H1 (cell line): ENCODE results near the gene KIF26B. TPM values are rescaled to one million over a fixed set of nuclear protein-coding genes. Genes with fewer than 3 reads are reported as not detected.

Experiments
- CTCF ChIA-PET: fragments of 300-600 bp; sonication (Branson Sonifier 250); formaldehyde crosslinking; loops from one replicate; lab custom pipeline; 2021; ENCODE audit not compliant: partially characterized antibody; lab: Charles Lee
- POLR2A ChIA-PET: fragments of 300-600 bp; sonication (Branson Sonifier 250); formaldehyde crosslinking; loops from one replicate; lab custom pipeline; 2021; ENCODE audit warnings: inconsistent platforms; ENCODE audit not compliant: partially characterized antibody; lab: Charles Lee
- DNase-seq, 2 experiments: peaks; one replicate each; pipeline versions ENCODE4 v3.0.0 to v3.0.0-alpha.2; 2010 to 2022; ENCODE audit warnings: low spot score in 2 of 2, low read depth in 1 of 2, mixed read lengths in 1 of 2
- FAIRE-seq: peaks from 2 replicates; lab custom pipeline; 2011; peaks lifted over from hg19 to GRCh38; lab: Jason Lieb, UNC
- H2AFZ ChIP-seq: 2 replicates; pipeline ENCODE4 v1.8.1; 2012; ENCODE audit warnings: low read length, inconsistent platforms
- H2AK5ac ChIP-seq: 2 replicates; pipeline ENCODE4 v1.6.1; 2013; ENCODE audit warnings: low read depth, low read length
- H2BK120ac ChIP-seq: replicated peaks from 2 replicates; pipeline ENCODE3; 2013; ENCODE audit warnings: low read depth, low read length, inconsistent platforms
- H2BK12ac ChIP-seq: 2 replicates; pipeline ENCODE4 v1.6.1; 2013; ENCODE audit warnings: low read depth, low read length
- H2BK15ac ChIP-seq: 2 replicates; pipeline ENCODE4 v1.6.1; 2013; ENCODE audit warnings: low read length
- H2BK20ac ChIP-seq: 2 replicates; pipeline ENCODE4 v1.6.1; 2013; ENCODE audit warnings: low read length
- H2BK5ac ChIP-seq: 2 replicates; pipeline ENCODE4 v1.6.1; 2013; ENCODE audit warnings: low read depth, low read length
- H3K14ac ChIP-seq: 2 replicates; pipeline ENCODE4 v1.6.1; 2013; ENCODE audit warnings: inconsistent platforms; ENCODE audit not compliant: insufficient read length
- H3K18ac ChIP-seq: 2 replicates; pipeline ENCODE4 v1.6.1; 2013; ENCODE audit warnings: low read length; ENCODE audit errors: extremely low read depth
- H3K23ac ChIP-seq: 2 replicates; pipeline ENCODE4 v1.6.1; 2013; ENCODE audit warnings: inconsistent platforms; ENCODE audit not compliant: insufficient read length
- H3K23me2 ChIP-seq: 2 replicates; pipeline ENCODE4 v1.6.1; 2013; ENCODE audit warnings: low read depth, low read length
- H3K27ac ChIP-seq: 2 replicates; pipeline ENCODE4 v1.6.1; 2011; ENCODE audit warnings: low read depth, low read length, inconsistent platforms
- H3K27me3 ChIP-seq, 4 experiments: replicated peaks in 1 of 4; 1 replicate in 1 of 4; 2 replicates in 3 of 4; pipeline versions ENCODE4 v1.6.1 to v1.8.1; 2011 to 2013; ENCODE audit warnings: low read length in 3 of 4, mild to moderate bottlenecking in 3 of 4, inconsistent platforms in 2 of 4, mixed read lengths in 2 of 4, moderate library complexity in 1 of 4; ENCODE audit not compliant: control insufficient read depth in 3 of 4, insufficient read depth in 3 of 4; ENCODE audit errors: extremely low read depth in 1 of 4
- H3K36me3 ChIP-seq, 4 experiments: 2 replicates each; pipeline versions ENCODE4 v1.6.1 to v1.8.1; 2011 to 2013; ENCODE audit warnings: mild to moderate bottlenecking in 4 of 4, low read length in 3 of 4, moderate library complexity in 2 of 4, control low read depth in 1 of 4, inconsistent platforms in 1 of 4; ENCODE audit not compliant: insufficient read depth in 4 of 4, control insufficient read depth in 2 of 4
- H3K4ac ChIP-seq: replicated peaks from 2 replicates; pipeline ENCODE3; 2013; ENCODE audit warnings: low read length, low read depth, mixed read lengths, inconsistent platforms; ENCODE audit not compliant: insufficient read length
- H3K4me1 ChIP-seq, 4 experiments: replicated peaks in 1 of 4; 1 replicate in 1 of 4; 2 replicates in 3 of 4; pipeline versions ENCODE4 v1.6.1 to v1.8.1; 2011 to 2013; ENCODE audit warnings: low read length in 3 of 4, inconsistent platforms in 2 of 4, mixed read lengths in 1 of 4; ENCODE audit not compliant: insufficient read depth in 4 of 4, control insufficient read depth in 3 of 4
- H3K4me2 ChIP-seq, 2 experiments: 2 replicates each; pipeline versions ENCODE4 v1.6.1 to v1.8.1; 2011 to 2013; ENCODE audit warnings: low read depth in 2 of 2, low read length in 2 of 2, control low read depth in 1 of 2, inconsistent platforms in 1 of 2, mild to moderate bottlenecking in 1 of 2; ENCODE audit not compliant: insufficient read depth in 1 of 2
- H3K4me3 ChIP-seq, 4 experiments: fragments of 200-600, 300-600 bp in 1 of 4; sonication (generic), shearing (Covaris generic), sonication (Bioruptor Twin) in 1 of 4; 2 replicates each; pipeline versions ENCODE4 v1.5.1 to v1.8.1; 2011 to 2016; ENCODE audit warnings: low read length in 4 of 4, low read depth in 3 of 4, control low read depth in 2 of 4, inconsistent platforms in 2 of 4, mild to moderate bottlenecking in 2 of 4, mixed read lengths in 1 of 4, moderate library complexity in 1 of 4; ENCODE audit not compliant: insufficient read depth in 2 of 4; ENCODE audit errors: extremely low read depth in 1 of 4
- H3K56ac ChIP-seq: replicated peaks from 2 replicates; pipeline ENCODE3; 2013; ENCODE audit warnings: low read depth, mild to moderate bottlenecking, mixed read lengths, low read length, inconsistent platforms; ENCODE audit not compliant: insufficient read length
- H3K79me1 ChIP-seq: 2 replicates; pipeline ENCODE4 v1.6.1; 2013; ENCODE audit warnings: low read depth, low read length, control low read depth
- H3K79me2 ChIP-seq, 2 experiments: 2 replicates each; pipeline versions ENCODE4 v1.6.1 to v1.8.1; 2012 to 2013; ENCODE audit warnings: low read length in 2 of 2, mild to moderate bottlenecking in 2 of 2, inconsistent platforms in 1 of 2; ENCODE audit not compliant: insufficient read depth in 2 of 2, control insufficient read depth in 1 of 2
- H3K9ac ChIP-seq, 4 experiments: replicated peaks in 1 of 4; 1 replicate in 1 of 4; 2 replicates in 3 of 4; pipeline versions ENCODE4 v1.6.1 to v1.8.1; 2011 to 2013; ENCODE audit warnings: low read depth in 3 of 4, low read length in 3 of 4, control low read depth in 2 of 4, mild to moderate bottlenecking in 2 of 4, moderate library complexity in 2 of 4, inconsistent platforms in 1 of 4; ENCODE audit errors: extremely low read depth in 1 of 4
- H3K9me3 ChIP-seq, 2 experiments: 2 replicates each; pipeline versions ENCODE4 v1.6.1 to v1.8.1; 2012 to 2013; ENCODE audit warnings: mild to moderate bottlenecking in 2 of 2, moderate library complexity in 2 of 2, control low read depth in 1 of 2, inconsistent platforms in 1 of 2, low read depth in 1 of 2, low read length in 1 of 2, mixed read lengths in 1 of 2; ENCODE audit not compliant: insufficient read depth in 2 of 2
- H4K20me1 ChIP-seq, 2 experiments: replicated peaks in 1 of 2; 2 replicates each; pipeline versions ENCODE3 to v1.8.1; 2011 to 2013; ENCODE audit warnings: inconsistent platforms in 2 of 2, low read length in 2 of 2, mild to moderate bottlenecking in 1 of 2; ENCODE audit not compliant: insufficient read depth in 2 of 2, control insufficient read depth in 1 of 2
- H4K5ac ChIP-seq: 2 replicates; pipeline ENCODE4 v1.6.1; 2013; ENCODE audit warnings: low read length, low read depth, mixed read lengths, inconsistent platforms; ENCODE audit not compliant: insufficient read length
- H4K8ac ChIP-seq: 2 replicates; pipeline ENCODE4 v1.8.0; 2013; ENCODE audit warnings: mild to moderate bottlenecking, moderate library complexity, low read length, inconsistent platforms; ENCODE audit not compliant: insufficient read depth; ENCODE audit errors: extremely low read depth
- H4K91ac ChIP-seq: replicated peaks from 2 replicates; pipeline ENCODE3; 2013; ENCODE audit warnings: low read length, mixed read lengths, inconsistent platforms; ENCODE audit not compliant: insufficient read length
- CEBPB ChIP-seq: IDR thresholded peaks from 2 replicates; pipeline ENCODE4 v1.6.1; 2012; ENCODE audit warnings: low read depth, low read length
- EZH2 ChIP-seq: fragments of 200-600 bp; sonication (generic); IDR thresholded peaks from 2 replicates; pipeline ENCODE4 v1.7.1; 2012; ENCODE audit warnings: low read depth, mild to moderate bottlenecking, moderate library complexity, low read length, inconsistent platforms; ENCODE audit not compliant: severe bottlenecking
- TAF1 ChIP-seq: IDR thresholded peaks from 2 replicates; pipeline ENCODE4 v1.6.1; 2011; ENCODE audit warnings: mild to moderate bottlenecking, low read depth, low read length
- WGBS, 2 experiments: shearing (Covaris generic) in 1 of 2; methylation state at CpG; one replicate each; pipeline versions ENCODE4 v1.1.6 to v1.1.7; 2013 to 2015; ENCODE audit warnings: low lambda C conversion rate in 2 of 2, mixed read lengths in 2 of 2, inconsistent platforms in 1 of 2, low coverage in 1 of 2, missing lambda C conversion rate in 1 of 2; ENCODE audit not compliant: insufficient replicate concordance in 2 of 2, insufficient coverage in 1 of 2, insufficient read length in 1 of 2; ENCODE audit errors: extremely low coverage in 1 of 2, missing lambda C conversion rate in 1 of 2; 5-methylcytosine and 5-hydroxymethylcytosine counted together
- polyA plus RNA-seq, 7 experiments: library from polyadenylated mRNA; depleted of rRNA in 3 of 7; stranded (reverse) in 5 of 7; unstranded in 2 of 7; fragments of >200 nt in 5 of 7; fragments of 200-250 nt in 2 of 7; gene quantifications; 1 replicate in 5 of 7; 2 replicates in 1 of 7; 4 replicates in 1 of 7; pipeline versions ENCODE4 v1.2.1 to v1.2.3, GENCODE V29; 2011 to 2013; ENCODE audit warnings: missing spikeins in 2 of 7, mixed read lengths in 2 of 7
- total RNA-seq: library from RNA; stranded (reverse); fragmentation: NEBNext Ultra II Directional; extraction: Animal tissue kit (Norgen Biotek cat#: 25700); gene quantifications from 2 replicates; pipeline ENCODE4 v1.2.1, GENCODE V29; 2021

KIF26B gene
- total and polyA plus RNA-seq, 2 of the 8 experiments (the other 6 are each of a cell fraction or from before 2014, with no cell fraction given), result 0.06 to 0.28 TPM

DNA sequence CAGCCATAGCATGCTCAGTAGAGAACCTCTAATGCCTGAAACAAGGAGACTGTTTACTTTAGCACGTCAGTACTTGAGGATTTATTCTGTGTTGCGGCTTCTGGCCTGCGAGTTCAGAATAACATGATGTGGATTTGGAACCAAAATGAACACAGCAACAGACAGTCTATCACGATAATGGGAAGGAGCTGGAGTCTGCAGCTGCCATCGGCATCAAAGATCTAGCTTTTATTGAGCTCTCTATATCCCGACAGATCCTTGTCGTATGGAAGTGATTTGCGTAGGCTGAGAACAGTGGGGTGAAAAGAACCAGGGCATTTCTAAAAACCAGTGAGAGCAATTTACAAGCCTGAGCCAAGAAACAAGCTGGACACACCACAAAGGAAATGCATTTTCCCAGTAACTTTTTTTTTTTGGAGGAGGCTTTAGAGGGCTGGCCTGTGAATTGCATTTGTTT is 294.2 kb downstream of the KIF26B start:
- DNase-seq, result no peak
- Histone ChIP-seq H3K18ac (no peak overlapping the region), H3K27ac (no peak overlapping the region), H3K9me3 (no peaks in the 10 kb centered on the region), H3K79me1 (no peaks in the 10 kb centered on the region), H3K4ac (no peak overlapping the region), H3K4me1 (peaks cover 2 to 4% (median 2%) of the 10 kb centered on the region in 4 experiments; a peak in 3 of 7 replicates), H3K79me2 (no peaks in the 10 kb centered on the region), H2BK20ac (no peak overlapping the region), H2BK15ac (no peak overlapping the region), H4K5ac (no peak overlapping the region), H2BK5ac (no peak overlapping the region), H4K8ac (no peak overlapping the region), H2BK120ac (no peak overlapping the region), H2BK12ac (no peak overlapping the region), H3K14ac (no peak overlapping the region), H3K23me2 (no peaks in the 10 kb centered on the region), H3K27me3 (no peaks in the 10 kb centered on the region), H3K23ac (no peak overlapping the region), H3K56ac (no peak overlapping the region), H2AK5ac (no peak overlapping the region), H4K20me1 (no peaks in the 10 kb centered on the region), H3K4me3 (no peak overlapping the region), H3K4me2 (no peak overlapping the region), H2AFZ (no peak overlapping the region), H4K91ac (no peak overlapping the region), H3K9ac (no peak overlapping the region), H3K36me3 (no peaks in the 10 kb centered on the region)
- WGBS, 2 experiments, result 84% methylated on average over 8 of the region's 8 CpGs; no CpG with 5 or more reads in 1 of the 2 experiments
- POLR2A ChIA-PET, result interaction anchor here (0.6 kb wide), 1 partner anchor 13 kb away, joined by 3 read pairs; no protein-coding TSS in a partner anchor
- CTCF ChIA-PET, result interaction anchor here (0.6 to 1.1 kb wide), 3 partner anchors 12 to 128 kb away, joined by 3 to 4 read pairs (median 3); no protein-coding TSS in a partner anchor
- FAIRE-seq, result no peak
- TF ChIP-seq CEBPB, result no peak
- no peak for TF ChIP-seq EZH2
- TF ChIP-seq TAF1, result no peak
